NCI-H2171 (cell line): ENCODE data around the gene B4GALNT3.
"Not testable (repeated sequence)": the region's sequence is repeated elsewhere in the genome, so short reads cannot be mapped to it uniquely, and the experiment has no call there.

Experiments used
- DNase-seq: peaks from one replicate; lab custom pipeline; 2025; lab: John Stamatoyannopoulos, UW

Gene B4GALNT3

DNA sequence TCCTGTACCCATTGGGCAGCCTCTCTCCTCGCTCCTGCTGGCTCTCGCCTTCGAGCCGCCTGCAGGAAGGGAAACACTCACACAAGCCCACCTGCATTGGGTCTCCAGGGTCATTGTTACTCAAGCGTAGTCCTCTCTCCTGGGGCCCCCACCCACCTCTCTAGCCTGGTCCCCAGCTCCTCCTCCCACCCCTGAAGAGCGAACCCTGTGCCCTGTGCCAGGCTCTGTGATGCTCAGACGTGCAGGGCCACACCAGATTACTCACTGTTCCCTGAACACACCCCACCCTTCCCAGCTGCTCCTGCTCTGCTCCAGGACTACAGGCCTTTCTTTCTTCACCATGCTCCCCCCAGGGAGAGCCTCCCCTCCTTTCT lies 115.4 kb downstream of the B4GALNT3 start:
- no peak for DNase-seq

DNA sequence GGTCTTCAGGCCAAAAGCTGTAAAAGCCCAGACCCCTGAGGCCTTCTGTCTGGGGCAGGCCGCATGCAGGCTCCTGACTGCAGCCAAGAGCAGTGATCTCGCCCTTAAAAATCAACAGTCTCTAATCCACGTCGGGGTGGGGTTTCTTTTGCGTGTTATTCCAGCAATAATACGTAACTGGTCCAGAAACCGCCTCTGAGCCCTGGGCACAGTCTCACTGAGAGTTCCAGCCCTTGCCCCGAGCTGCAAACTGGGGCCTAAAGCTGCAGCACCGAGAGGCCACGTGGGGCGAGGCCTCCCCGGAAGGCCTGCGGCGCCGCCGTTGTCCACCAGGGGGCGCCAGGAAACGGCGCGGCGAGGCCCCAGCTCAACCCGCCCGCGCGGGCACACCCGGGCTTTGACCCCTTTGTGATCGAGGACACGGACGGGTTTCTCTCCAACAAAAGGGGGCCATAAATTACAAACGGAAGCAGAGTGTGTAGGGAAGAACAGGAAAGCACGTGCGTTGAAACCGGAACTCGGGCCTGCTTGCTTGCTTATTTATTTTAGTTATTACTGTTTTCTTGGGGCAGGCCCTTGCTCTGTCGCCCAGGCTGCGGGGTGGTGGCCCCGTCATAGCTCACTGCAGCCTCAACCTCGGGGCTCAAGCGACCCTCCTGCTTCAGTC lies 116.3 kb downstream of the B4GALNT3 start:
- DNase-seq, result peak; percentile 84

DNA sequence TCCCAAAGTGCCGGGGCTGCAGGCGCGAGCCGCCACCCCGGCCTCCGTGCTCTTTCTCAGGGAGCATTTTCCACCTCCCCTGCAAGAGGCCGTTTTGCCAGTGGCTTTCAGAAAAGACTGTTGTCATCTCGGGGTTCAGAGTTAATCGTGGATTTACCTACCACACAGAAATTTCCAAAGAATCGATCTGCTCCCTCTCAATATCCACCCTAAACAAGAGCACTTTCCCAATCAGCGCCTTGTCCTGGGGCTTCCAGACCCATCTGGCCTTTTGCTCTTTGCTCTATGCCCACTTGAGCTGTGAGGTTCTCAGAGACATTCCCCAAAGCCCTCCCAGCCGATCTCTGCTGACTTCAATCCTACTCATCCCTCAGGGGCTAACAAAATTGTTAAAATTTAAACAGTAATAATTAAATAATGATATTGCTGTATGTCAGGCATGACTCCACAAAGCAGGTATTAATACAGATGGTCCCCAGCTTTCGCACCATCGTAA lies 116.9 kb downstream of the B4GALNT3 start:
- no peak for DNase-seq

DNA sequence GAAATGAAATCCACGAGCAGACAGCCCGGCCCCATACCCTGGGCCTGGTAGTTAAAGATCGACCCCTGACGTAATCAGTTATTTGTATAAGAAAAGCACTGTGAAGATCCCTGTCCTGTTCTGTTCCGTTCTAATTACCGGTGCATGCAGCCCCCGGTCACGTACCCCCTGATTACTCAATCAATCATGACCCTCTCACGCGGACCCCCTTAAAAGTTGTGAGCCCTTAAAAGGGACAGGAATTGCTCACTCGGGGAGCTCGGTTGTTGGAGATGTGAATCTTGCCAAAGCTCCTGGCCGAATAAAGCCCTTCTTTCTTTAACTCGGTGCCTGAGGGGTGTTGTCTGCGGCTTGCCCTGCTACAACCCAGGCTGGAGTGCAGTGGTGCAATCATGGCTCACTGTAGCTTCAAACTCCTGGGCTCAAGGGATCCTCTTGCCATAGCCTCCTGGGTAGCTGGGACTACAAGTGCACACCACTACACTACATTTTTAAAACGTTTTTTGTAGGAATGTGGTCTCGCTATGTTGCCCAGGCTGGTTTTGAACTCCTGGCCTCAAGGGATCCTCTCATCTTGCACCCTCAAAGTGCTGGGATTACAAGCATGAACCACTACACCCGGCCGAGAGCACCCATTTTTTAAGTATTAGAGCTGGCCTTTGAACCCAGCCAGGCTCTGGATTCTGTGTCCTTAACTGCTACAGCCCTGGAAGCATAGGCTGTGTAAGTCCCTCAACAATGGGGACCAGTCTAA lies 118.4 kb downstream of the B4GALNT3 start:
- not testable (repeated sequence) for DNase-seq

DNA sequence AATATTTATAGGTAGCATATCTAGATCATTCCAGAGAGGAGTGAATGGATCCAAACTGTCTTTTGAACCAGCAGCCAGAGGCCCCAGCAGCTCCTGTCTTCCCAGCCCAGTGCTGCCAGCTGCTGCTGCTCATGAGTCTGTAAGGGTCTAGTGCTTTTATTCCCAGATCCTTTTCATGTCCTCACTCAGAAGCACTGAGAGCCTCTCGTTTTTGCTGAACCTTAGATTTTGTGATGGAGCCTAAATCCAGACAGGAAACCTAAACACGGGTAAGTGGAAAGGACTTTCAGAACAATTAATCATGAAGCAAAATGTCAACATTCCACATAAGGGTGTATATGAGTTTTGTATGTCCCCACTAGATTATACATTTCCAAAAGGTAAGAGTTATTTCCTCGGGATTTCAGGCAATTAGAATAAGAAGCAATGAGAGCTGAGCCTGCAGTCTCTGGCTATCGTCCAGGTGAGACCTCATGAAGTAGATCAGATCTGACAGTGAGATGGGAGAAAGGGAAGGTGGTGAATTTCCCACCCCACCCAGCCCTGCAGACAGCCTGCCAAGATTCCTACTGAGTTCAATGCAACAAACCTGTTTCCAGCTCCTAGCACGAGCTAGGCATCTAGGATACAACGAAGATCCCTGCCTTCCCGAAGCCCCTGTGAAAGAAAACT lies 119.1 kb downstream of the B4GALNT3 start:
- no peak for DNase-seq

DNA sequence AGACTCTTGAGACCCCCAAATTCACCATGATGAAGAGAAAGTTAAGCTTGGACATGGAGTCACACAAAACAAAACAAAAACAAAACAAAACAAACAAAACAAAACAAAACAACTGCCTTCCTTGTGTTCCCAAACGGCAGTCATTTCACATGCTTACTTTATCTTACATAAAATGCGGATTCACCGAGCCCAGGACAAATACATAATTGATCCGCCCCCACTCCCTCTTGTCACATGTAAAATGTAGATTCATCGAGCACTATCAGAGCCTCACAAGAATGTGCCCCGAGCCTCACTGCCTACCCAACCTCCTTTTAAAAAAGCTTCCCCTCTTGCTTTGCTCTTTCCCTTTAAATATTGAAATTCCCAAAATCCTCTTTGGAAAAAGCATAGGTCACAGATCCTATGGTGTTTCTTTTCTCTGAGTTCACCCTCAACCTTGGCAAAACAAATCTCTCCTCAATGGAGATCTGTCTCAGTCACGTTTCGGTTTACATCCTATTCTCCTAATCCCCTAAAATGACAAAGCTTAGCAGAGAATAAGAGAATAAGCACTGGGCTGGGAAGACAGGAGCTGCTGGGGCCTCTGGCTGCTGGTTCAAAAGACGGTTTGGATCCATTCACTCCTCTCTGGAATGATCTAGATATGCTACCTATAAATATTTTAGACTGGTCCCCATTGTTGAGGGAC lies 119.8 kb downstream of the B4GALNT3 start:
- DNase-seq, result no peak

DNA sequence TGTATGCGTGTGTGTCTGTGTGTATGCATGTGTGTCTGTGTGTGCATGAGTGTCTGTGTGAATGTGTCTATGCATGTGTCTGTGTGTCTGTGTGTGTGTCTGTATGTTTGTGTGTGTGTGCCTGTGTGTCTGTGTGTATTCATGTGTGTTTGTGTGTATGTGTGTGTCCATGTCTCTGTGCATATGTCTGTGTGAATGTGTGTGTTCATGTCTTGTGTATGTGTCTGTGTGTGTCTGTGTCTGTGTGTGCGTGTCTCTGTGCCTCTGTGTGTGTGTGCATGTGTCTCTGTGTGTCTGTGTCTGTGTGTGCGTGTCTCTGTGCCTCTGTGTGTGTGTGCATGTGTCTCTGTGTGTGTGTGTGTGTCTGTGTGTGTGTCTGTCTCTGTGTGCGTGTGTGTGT lies 121.1 kb downstream of the B4GALNT3 start:
- DNase-seq, result no peak

DNA sequence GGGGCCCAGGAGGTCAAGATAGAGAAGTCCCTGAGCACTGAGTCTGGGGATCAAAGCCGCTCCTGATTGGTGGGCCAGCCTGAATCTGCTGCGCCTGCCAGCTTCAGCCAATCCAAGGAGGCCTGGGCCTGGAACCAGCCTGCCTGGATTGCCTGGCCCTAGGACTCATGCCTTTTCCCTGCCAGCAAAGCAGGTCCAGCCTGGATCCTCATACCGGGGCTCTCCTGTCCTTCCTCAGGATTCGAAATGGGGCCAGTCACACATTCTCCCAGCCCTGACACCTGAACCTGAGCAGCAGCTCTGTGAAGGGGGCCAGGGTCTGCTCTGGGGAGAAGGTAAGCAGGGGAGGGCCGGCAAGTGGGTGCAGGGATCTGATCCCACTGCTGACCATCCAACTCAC lies 121.6 kb downstream of the B4GALNT3 start:
- no peak for DNase-seq

DNA sequence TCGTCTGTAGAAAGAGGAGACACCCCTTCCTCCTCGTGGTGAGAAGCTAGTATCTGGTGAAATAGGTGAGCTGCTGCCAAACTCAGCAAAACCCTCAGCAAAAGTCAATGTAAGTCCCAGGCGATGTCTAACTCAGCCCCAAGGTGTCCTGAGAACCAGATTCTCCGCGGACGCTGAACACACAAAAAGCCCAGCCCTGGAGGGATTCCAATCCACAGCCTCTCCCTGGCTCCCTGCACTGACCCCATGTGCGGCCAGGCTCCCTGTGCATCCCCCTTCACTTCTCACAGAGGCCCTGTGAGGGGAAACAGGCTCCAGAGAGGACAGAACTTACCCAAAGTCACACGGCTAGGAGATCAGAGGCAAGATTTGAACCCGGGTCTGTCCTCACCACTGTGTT lies 122.0 kb downstream of the B4GALNT3 start:
- DNase-seq, result no peak

DNA sequence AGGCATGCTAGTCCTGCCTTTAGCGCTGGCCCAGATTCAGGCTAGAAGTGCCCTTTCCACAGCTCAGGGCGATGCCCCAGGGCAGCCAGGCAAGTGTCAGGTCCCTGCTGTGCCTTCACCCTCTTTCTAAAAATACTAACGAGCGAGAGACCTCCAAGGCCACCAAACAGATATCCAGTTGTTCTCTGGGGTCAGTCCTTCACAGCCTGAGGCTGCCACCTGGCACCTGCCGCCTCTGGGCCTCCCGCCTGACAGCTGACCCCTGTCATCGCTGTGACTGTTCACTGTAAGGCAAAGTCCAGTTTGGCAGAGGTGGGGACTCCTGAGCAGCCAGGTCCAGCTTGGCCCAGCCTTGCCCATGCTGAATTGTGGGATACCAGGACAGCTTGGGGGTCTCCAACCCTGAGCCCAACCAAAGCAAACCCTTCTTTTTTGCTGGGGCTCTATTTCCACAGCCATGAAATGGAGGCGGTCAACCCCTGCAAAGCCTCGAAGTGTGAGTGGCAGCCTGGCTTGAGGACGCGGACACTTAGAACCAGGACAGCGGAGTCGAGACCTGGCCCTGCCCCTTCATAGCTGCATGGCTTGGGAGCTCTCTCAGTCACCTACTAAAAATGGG lies 123.6 kb downstream of the B4GALNT3 start:
- no peak for DNase-seq

DNA sequence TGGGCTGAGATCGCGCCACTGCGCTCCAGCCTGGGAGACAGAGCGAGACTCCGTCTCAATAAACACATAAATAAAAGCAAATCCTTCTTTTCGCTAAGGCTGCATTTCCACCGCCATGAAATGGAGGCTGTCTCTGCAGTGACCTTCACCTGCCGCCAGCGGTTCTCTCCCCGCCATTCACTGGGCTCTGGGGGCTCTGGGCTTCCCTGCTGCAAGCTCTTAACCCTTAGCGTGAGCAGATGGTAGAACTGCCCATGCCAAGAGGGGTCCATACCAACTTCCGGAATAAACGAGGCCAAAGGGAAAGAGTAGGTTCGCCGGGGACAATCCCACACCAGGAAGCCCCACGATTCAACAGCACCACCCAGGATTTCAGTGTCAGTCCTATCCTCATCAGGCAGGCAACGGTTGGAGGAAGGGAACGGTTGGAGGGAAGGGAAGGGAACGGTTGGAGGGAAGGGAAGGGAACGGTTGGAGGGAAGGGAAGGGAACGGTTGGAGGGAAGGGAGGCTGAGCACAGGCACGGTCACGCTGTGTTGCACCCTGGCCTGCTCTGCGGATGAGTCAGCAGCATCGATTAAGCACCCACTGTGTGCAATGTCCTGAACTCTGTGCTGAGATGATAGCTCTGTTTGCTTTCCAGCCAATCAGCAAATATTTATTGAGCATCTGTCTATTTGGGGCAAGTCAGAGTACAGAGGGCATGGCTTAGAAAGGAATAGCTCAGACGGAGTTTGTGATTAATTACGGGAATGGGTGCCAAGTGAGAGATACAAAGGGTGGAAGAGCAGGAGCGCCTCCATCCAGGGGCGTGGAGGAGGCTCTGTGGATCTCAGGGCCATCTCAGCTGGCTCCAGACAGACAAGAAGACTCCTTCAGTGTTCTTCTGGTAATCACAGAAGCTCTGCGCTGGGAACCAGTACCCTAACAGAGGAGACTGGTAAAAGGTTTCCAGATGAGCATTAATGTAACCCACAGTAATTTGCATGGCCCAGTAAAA lies 125.6 kb downstream of the B4GALNT3 start:
- no peak for DNase-seq

DNA sequence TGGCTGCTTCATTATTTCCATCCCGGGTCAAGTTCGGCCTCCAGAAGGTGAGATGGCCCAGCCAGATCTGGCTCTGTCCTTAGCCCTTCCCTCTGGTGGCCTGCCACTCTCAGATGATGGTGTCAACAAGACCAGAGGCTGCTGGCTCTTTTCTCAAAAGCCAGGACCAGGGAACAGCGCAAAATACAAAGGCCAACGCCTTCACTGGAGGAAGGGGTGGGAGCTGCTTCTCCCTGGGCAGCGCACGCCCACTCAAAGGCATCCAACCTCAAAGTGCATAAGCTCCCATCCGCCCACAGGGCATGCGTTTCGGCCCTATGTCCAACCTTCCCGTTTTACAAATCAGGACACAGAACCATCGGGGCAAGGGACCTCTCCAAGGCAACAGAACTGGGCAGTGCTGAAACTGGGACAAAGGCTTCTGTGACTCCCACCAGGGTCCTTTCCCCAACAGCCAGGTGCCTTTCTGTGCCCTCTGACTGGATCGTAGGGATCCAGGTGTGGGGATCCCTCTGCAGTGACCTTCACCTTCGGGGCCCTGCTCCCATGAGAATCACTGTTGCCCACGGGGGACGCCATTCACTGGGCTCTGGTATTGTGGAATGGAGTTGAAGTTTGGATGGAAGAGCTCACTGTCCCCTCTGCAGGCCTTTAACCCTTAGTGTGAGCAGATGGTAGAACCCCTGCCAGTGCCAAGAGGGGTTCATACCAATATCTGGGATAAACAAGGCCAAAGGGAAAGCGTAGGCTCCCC lies 126.8 kb downstream of the B4GALNT3 start:
- no peak for DNase-seq

DNA sequence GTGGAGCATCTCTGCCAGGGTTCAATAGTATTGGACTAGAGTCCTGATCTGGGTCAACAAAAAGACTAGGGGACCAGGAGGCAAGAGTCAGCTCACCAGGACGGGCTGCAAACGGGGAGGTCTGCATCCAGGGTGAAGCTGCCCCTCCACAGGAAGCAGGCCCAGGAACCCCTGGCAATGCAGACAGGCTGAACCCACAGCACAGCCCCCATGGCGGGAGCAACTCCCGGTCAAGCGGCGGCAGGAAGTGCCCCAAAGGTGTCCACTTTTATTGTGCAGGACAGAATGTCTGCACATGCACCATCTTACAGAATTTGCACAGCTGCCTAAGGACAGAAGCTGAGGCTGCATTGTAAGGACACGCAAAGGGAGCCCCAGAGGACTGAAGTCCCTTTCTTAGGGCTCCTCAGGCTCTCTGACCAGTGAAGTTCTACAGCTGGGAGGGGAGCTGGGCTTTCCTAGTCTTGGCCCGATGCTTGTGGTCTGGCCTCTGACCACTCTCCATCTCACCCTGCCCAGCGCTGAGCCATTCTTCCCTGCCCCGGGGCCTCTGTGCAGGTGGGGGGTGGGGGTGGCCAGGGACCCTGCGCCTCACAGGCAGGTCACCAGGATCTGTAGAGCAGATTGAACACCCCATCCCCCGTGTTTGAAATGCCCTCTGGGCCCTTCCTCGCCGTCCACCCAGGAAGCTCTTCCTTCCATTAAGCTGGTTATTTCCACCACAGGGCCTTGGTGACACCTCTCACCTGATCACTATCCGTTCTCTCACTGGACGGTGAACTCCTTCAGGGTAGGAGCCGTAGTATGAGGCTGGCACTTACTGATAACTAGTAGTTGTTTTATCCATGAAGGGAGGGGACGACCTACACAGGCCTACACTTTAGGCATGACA lies 127.6 kb downstream of the B4GALNT3 start:
- DNase-seq, result no peak

DNA sequence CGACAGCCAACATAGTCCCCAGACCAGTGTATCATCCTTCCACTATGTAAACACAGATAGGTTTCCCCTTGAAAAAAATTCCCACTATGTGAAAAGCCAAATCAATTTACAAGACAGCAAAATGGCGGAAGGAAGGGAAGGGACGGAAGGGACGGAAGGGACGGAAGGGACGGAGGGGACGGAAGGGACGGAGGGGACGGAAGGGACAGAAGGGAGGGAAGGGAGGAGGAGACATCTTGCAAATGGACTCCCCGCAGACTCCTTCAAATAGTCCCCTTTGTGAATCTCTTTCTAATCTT lies 128.2 kb downstream of the B4GALNT3 start:
- DNase-seq, result no peak

DNA sequence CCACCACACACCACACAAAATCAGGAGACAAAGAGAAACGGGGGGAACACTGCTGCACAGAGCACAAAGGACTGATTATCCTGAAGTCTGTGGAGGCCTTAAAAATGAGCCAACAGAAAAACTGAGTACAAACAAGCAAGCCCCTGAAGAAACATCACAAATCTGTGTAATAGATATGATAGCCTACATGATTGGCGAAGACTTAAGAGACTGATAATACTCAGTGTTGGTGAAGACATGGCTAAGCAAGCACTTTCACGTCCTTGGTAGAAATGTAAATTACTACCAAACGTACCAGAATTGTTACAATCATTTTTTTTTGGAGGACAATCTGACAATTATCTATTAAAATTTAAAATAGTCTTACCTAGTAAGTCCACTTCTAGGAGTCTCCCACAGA lies 128.9 kb downstream of the B4GALNT3 start:
- no peak for DNase-seq

DNA sequence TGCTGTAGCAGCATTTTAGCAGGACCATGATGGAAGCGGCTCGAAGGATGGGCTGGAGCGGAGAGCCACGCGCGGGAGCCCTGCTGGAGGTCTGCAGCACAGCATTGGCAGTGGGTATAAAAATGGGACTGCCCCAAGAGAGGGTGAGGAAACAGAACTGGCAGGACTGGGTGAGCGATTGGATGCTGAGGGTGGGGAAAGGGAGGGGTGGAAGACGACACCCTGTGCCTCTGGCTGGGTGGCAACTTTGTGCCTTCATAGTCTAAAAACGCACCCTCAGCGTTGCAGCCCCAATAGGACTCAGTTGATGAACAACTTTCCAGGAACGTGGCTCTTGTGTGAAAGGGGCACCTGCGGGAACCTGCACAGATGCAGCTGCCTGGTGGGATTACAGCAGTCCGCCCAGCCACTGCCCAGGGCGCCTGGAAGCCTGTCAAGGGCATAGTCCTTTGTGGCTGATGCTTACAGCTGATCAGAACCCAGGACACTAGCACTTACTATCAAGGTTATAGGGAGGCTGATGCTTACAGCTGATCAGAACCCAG lies 130.5 kb downstream of the B4GALNT3 start:
- DNase-seq, result no peak

DNA sequence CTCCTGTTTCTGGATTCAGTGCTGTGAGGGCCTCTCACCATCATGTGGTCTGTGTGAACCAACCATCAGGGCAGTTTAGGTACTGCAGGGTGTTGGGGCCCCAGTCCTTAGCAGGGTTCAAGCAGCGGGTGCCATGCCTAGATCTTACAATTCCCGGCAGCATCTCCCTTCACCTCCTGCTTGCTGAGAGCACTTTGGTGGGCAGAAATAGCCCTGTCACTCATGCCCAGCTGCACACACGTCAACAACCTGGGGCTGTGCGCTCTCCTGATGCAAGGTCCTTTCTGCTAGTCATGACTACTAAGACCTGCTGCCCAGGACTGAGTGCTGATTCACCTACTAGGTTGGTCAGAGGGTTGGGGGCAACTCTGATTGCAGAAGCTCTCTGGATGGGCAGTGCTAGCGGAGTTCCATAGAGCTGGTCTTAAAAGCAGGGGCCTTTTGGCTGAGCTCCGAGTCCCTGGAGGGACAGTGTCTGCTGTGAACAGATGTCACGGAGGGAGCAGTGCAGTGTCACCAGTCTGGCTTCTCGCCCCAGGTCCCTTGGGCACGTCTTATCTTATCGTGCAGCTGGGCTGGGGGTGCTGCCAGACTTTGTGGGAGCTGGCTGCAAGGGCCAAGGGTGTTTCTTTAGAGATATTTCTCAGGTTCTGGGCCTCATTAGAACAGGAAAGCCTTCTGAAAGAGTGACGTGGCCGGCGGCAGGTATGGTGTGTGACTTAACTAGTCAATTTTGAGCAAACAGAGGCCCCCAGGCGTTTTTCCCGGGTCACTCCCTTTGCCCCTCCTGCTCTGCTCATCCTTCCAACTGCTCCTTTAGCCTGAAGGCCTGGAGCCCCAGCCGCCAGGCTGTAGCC lies 131.7 kb downstream of the B4GALNT3 start:
- DNase-seq, result peak; percentile 99

DNA sequence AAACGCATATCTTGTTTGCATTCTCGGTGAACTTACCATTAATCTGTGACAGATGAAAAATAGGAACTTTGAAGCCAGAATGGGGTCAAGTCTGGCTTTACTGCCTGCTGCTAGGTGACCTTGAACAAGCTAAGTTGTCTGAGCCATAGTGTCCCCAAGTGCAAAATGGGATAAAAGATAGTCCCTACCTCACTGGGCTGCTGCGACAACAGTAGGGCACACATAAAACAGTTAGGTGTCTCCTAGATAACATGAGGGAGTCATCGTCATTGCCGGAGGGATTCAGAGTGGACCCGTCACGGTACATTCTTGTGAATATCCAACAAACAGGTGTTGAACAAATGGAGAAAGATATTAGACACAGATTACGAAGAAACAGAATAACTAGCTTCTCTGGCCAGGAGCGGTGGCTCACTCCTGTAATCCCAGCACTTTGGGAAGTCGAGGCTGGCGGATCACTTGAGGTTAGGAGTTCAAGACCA lies 132.3 kb downstream of the B4GALNT3 start:
- DNase-seq, result no peak
